SU-DHL-6 (cell line): Measurements from ENCODE around the gene VAPA.

ENCODE experiments used
- H2AFZ ChIP-seq: fragments of 200-600 bp; sonication (generic); 2 replicates; pipeline ENCODE4 v1.6.1; 2014; ENCODE audit warnings: low read depth, mild to moderate bottlenecking, moderate library complexity, mixed read lengths, antibody characterized with exemption, low read length; ENCODE audit not compliant: severe bottlenecking
- H3F3A ChIP-seq: fragments of 200-600 bp; shearing (Covaris generic); 2 replicates; pipeline ENCODE4 v1.6.0; 2016; ENCODE audit warnings: antibody characterized with exemption, mild to moderate bottlenecking; ENCODE audit not compliant: insufficient read depth
- H3K27ac ChIP-seq: fragments of 200-600 bp; sonication (generic); 2 replicates; pipeline ENCODE4 v1.5.1; 2016; ENCODE audit warnings: low read depth, mild to moderate bottlenecking, low read length, moderate library complexity, mixed read lengths
- H3K27me3 ChIP-seq: fragments of 200-600 bp; sonication (generic), shearing (Covaris generic); 2 replicates; pipeline ENCODE4 v1.6.0; 2014; ENCODE audit warnings: mild to moderate bottlenecking, low read length
- H3K36me3 ChIP-seq: fragments of 200-600 bp; sonication (generic); 2 replicates; pipeline ENCODE4 v1.6.1; 2014; ENCODE audit warnings: mild to moderate bottlenecking, low read length, mixed read lengths
- H3K4me2 ChIP-seq: fragments of 300-600, 200-600 bp; shearing (Covaris generic), sonication (generic); 2 replicates; pipeline ENCODE4 v1.6.0; 2014; ENCODE audit warnings: low read length, low read depth, mild to moderate bottlenecking; ENCODE audit not compliant: poor library complexity, severe bottlenecking
- H3K4me3 ChIP-seq: fragments of 200-600 bp; sonication (generic); 2 replicates; pipeline ENCODE4 v1.5.1; 2014; ENCODE audit warnings: antibody characterized with exemption, low read length, mild to moderate bottlenecking, mixed read lengths; ENCODE audit not compliant: insufficient read depth, poor library complexity, severe bottlenecking
- H3K79me2 ChIP-seq: fragments of 200-600 bp; sonication (generic); 2 replicates; pipeline ENCODE4 v1.6.1; 2014; ENCODE audit warnings: mild to moderate bottlenecking, low read length, moderate library complexity; ENCODE audit not compliant: insufficient read depth
- H3K9ac ChIP-seq: fragments of 200-600 bp; sonication (generic); 2 replicates; pipeline ENCODE4 v1.7.0; 2014; ENCODE audit warnings: mild to moderate bottlenecking, low read length
- H3K9me2 ChIP-seq: fragments of 200-600 bp; sonication (generic); replicated peaks from 2 replicates; pipeline ENCODE4 v1.6.1; 2014; ENCODE audit warnings: low read length; ENCODE audit not compliant: insufficient read depth
- H3K9me3 ChIP-seq: fragments of 200-600 bp; sonication (generic); 2 replicates; pipeline ENCODE4 v1.6.1; 2014; ENCODE audit warnings: low read length, mixed read lengths; ENCODE audit not compliant: insufficient read depth
- H4K20me1 ChIP-seq: fragments of 200-600 bp; sonication (generic); 2 replicates; pipeline ENCODE4 v1.6.1; 2014; ENCODE audit warnings: low read depth, mild to moderate bottlenecking, antibody characterized with exemption, low read length, moderate library complexity, mixed read lengths
- CTCF ChIP-seq: fragments of 200-600 bp; sonication (generic); IDR thresholded peaks from one replicate; pipeline ENCODE4 v1.5.1; 2017; ENCODE audit warnings: antibody characterized with exemption, mild to moderate bottlenecking, low read length, moderate library complexity; ENCODE audit not compliant: insufficient read depth, poor library complexity, severe bottlenecking
- EZH2phosphoT487 ChIP-seq: fragments of 200-600 bp; sonication (generic), shearing (Covaris generic); conservative IDR thresholded peaks from 2 replicates; pipeline ENCODE4 v1.6.1; 2018; ENCODE audit warnings: mild to moderate bottlenecking, antibody characterized with exemption, low read length, moderate library complexity, mixed read lengths

VAPA gene

GRCh38 chr18:9933865-9934264 lies 20.0 kb downstream of the VAPA start:
- Histone ChIP-seq H4K20me1 (peaks cover 47% of the 10 kb centered on the region), H3K4me3 (no peak overlapping the region), H3K9me3 (no peaks in the 10 kb centered on the region), H3K79me2 (peaks cover 70% of the 10 kb centered on the region), H3K9me2 (no peaks in the 10 kb centered on the region), H3K36me3 (peaks cover 35% of the 10 kb centered on the region), H3K4me2 (no peak overlapping the region), H3K27me3 (no peaks in the 10 kb centered on the region), H3K27ac (no peak overlapping the region), H3K9ac (no peak overlapping the region), H3F3A (0 out of 2 replicates have a peak, but pooled peaks cover 6% of the 10 kb centered on the region), H2AFZ (no peak overlapping the region)
- no peak for TF ChIP-seq CTCF
- no peak for TF ChIP-seq EZH2phosphoT487

- Histone ChIP-seq H3K27me3 (no peaks in the 10 kb centered on the region), H3K4me3 (no peak overlapping the region), H3F3A (0 out of 2 replicates have a peak, but pooled peaks cover 6% of the 10 kb centered on the region), H3K27ac (no peak overlapping the region), H3K9me3 (no peaks in the 10 kb centered on the region), H3K4me2 (no peak overlapping the region), H3K79me2 (peaks cover 66% of the 10 kb centered on the region), H3K9ac (no peak overlapping the region), H2AFZ (no peak overlapping the region), H3K9me2 (no peaks in the 10 kb centered on the region), H4K20me1 (peaks cover 43% of the 10 kb centered on the region), H3K36me3 (peaks cover 35% of the 10 kb centered on the region)
- TF ChIP-seq CTCF: no peak
- no peak for TF ChIP-seq EZH2phosphoT487
Observed at GRCh38 chr18:9934274-9934673, 20.5 kb downstream of the VAPA start.

- Histone ChIP-seq H2AFZ (no peak overlapping the region), H3K9me2 (no peaks in the 10 kb centered on the region)
Observed at GRCh38 chr18:9941103-9941502, 27.3 kb downstream of the VAPA start.

More at GRCh38 chr18:9941103-9941502, 27.3 kb downstream of the VAPA start:
- H3K36me3 ChIP-seq: peaks cover 56% of the 10 kb centered on the region
- H3K27ac ChIP-seq: no peak overlapping the region
- peaks cover 40% of the 10 kb centered on the region; the same call in 1 of the 2 replicates for H3K79me2 ChIP-seq
- no peaks in the 10 kb centered on the region for H3K9me3 ChIP-seq
- H3F3A ChIP-seq: 0 out of 2 replicates have a peak, but pooled peaks cover 6% of the 10 kb centered on the region
- H3K4me2 ChIP-seq: no peak overlapping the region
- H3K27me3 ChIP-seq: no peaks in the 10 kb centered on the region
- TF ChIP-seq EZH2phosphoT487 (no peak), CTCF (no peak)
- no peak overlapping the region for H3K9ac ChIP-seq
- H3K4me3 ChIP-seq: no peak overlapping the region
- no peaks in the 10 kb centered on the region; the same call in 1 of the 2 replicates for H4K20me1 ChIP-seq
